Esophagus muscularis mucosa (tissue), 4 donors: ENCODE data around the gene C1orf21. TPM values are rescaled to one million over a fixed set of nuclear protein-coding genes. Genes with fewer than 3 reads are reported as not detected.

Source experiments
- DNase-seq: peaks from one replicate; pipeline ENCODE4 v3.0.0-alpha.2; 2017; ENCODE audit errors: extremely low spot score
- H3K27ac ChIP-seq, 4 donors: fragments of 200-600 bp; sonication (generic); replicated peaks in 1 of 4; 1 replicate in 3 of 4; 2 replicates in 1 of 4; pipeline ENCODE4 v1.5.1; 2016 to 2019; ENCODE audit warnings: mild to moderate bottlenecking in 1 of 4
- H3K27me3 ChIP-seq, 4 donors: fragments of 200-600 bp; sonication (generic); one replicate each; pipeline versions ENCODE4 v1.5.1 to v1.6.0; 2016 to 2019
- H3K36me3 ChIP-seq, 4 donors: fragments of 200-600 bp; sonication (generic); one replicate each; pipeline ENCODE4 v1.5.1; 2016 to 2019
- H3K4me1 ChIP-seq, 4 donors: fragments of 200-600 bp; sonication (generic); one replicate each; pipeline ENCODE4 v1.5.1; 2016 to 2019
- H3K4me3 ChIP-seq, 4 donors: fragments of 200-600 bp; sonication (generic); 1 replicate in 2 of 4; 2 replicates in 2 of 4; pipeline ENCODE4 v1.5.1; 2016 to 2019; ENCODE audit warnings: mild to moderate bottlenecking in 4 of 4, moderate library complexity in 1 of 4
- H3K9me3 ChIP-seq, 4 donors: fragments of 200-600 bp; sonication (generic); 1 replicate in 3 of 4; 2 replicates in 1 of 4; pipeline ENCODE4 v1.5.1; 2016 to 2019
- EP300 ChIP-seq: sonication (generic); formaldehyde crosslinking; IDR thresholded peaks from one replicate; pipeline ENCODE4 v1.6.1; 2017; ENCODE audit warnings: antibody characterized with exemption
- POLR2A ChIP-seq: fragments of 450-650 bp; IDR thresholded peaks from one replicate; pipeline ENCODE4 v1.6.1; 2017; ENCODE audit warnings: antibody characterized with exemption, moderate library complexity, mild to moderate bottlenecking, low read depth
- POLR2AphosphoS5 ChIP-seq, 2 donors: sonication (generic); formaldehyde crosslinking; IDR thresholded peaks; one replicate each; pipeline ENCODE4 v1.6.1; 2017; ENCODE audit warnings: antibody characterized with exemption in 2 of 2
- WGBS: methylation state at CpG from one replicate; pipeline ENCODE4 v1.1.5; 2018; 5-methylcytosine and 5-hydroxymethylcytosine counted together
- intact Hi-C: fragments of 100-400 bp; cut with DNase I; formaldehyde crosslinking; loops from one replicate; pipeline ENCODE4 v1.15.1; 2023
- total RNA-seq, 4 donors: library from RNA; depleted of rRNA; stranded (reverse); fragments of >200 nt; gene quantifications; one replicate each; pipeline versions ENCODE4 v1.1.0 to v1.2.1, GENCODE V29; 2016
- TF ChIP-seq, protein P1 (sequence below), 3 experiments: fragments of 200-600 bp in 2 of 3; fragments of 450-650 bp in 1 of 3; sonication (generic) in 2 of 3; IDR thresholded peaks; one replicate each; pipeline ENCODE4 v1.5.1; 2017 to 2019; ENCODE audit warnings: antibody characterized with exemption in 3 of 3, mild to moderate bottlenecking in 2 of 3, moderate library complexity in 1 of 3

Gene C1orf21
- total RNA-seq, 4 donors from 2014 or later = 39.5 to 91.7 (median 58.8) TPM

DNA sequence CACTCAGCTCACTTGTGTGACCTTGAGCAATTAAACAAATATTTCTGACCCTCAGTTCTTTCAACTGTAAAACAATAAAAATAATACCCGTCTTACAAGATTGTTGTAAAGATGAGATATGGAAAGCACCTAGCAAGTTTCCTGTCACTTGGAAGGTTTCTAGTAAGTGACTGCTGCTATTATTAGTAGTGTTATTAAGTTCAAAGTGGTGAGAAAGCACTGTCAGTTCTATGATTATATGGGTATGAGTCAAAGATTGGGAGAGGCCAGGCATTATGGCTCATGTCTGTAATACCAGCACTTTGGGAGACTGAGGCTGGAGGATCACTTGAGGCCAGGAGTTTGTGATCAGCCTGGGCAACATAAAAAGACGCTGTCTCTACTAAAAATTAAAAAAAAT is 145.4 kb downstream of the C1orf21 start:
- Histone ChIP-seq H3K4me1 (peaks cover 5 to 53% (median 39%) of the 10 kb centered on the region in 4 donors), H3K27me3 (no peaks in the 10 kb centered on the region), H3K4me3 (no peak overlapping the region), H3K36me3 (no peaks in the 10 kb centered on the region), H3K27ac (peak overlapping the region in 3 of 4 donors; percentile 5 to 73 (median 42)), H3K9me3 (peaks cover 0 to 6% (median 0%) of the 10 kb centered on the region in 4 donors)
- WGBS = 73% methylated on average over 2 of the region's 2 CpGs
- no peak for TF ChIP-seq EP300
- no peak for TF ChIP-seq POLR2AphosphoS5 (IDR thresholded peaks at IDR 0.05)
- TF ChIP-seq, protein P1, sequence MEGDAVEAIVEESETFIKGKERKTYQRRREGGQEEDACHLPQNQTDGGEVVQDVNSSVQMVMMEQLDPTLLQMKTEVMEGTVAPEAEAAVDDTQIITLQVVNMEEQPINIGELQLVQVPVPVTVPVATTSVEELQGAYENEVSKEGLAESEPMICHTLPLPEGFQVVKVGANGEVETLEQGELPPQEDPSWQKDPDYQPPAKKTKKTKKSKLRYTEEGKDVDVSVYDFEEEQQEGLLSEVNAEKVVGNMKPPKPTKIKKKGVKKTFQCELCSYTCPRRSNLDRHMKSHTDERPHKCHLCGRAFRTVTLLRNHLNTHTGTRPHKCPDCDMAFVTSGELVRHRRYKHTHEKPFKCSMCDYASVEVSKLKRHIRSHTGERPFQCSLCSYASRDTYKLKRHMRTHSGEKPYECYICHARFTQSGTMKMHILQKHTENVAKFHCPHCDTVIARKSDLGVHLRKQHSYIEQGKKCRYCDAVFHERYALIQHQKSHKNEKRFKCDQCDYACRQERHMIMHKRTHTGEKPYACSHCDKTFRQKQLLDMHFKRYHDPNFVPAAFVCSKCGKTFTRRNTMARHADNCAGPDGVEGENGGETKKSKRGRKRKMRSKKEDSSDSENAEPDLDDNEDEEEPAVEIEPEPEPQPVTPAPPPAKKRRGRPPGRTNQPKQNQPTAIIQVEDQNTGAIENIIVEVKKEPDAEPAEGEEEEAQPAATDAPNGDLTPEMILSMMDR (IDR thresholded peaks at IDR 0.05) = no peak
- no peak for TF ChIP-seq POLR2A
- DNase-seq = no peak
- intact Hi-C loops = no loop called here

DNA sequence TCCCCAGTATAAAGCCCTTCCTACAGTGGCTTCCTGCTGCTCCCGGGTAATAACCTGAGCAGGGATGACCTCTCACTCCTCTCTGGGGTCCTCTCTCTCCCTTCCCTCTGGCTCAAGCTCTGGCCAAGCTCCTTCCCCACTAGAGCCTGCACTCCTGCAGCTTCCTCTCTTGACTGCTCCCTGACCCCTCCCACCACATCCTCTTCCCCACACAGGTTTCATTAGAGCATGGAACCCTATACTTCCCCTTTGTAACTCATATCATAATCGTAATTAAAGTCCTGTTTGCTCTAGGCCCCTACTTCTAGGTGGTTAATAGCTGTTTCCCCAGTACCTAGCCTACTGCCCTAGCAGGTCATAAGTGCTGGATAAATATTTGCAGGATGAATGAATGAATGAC is 146.2 kb downstream of the C1orf21 start:
- TF ChIP-seq, protein P1 (IDR thresholded peaks at IDR 0.05) = no peak
- no peak for TF ChIP-seq POLR2A
- no peak for TF ChIP-seq EP300
- no peak for TF ChIP-seq POLR2AphosphoS5 (IDR thresholded peaks at IDR 0.05)

DNA sequence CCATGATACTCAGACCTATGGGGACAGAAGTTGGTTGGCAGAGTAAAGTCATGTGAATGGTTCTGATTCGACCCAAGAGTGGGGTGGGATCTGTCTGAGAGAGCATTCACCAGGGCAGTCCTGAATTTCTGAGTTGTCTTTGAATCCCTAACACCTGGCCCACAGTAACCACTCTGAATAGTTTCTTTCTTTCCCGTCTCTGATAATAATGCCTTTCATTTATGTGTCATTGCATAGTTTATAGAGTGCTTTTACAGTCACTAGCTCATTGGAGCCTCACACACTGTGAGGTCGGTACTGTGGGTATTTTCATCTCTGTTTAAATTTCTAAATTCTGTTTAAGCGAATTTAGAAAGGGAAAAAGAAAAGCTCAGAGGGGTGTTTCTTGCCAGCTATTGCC is 147.1 kb downstream of the C1orf21 start:
- no peak for DNase-seq
- peaks cover 5 to 48% (median 39%) of the 10 kb centered on the region in 4 donors for H3K4me1 ChIP-seq
- 81% methylated on average over 4 of the region's 4 CpGs for WGBS
- H3K4me3 ChIP-seq = no peak overlapping the region
- intact Hi-C loops = no loop called here
- H3K27me3 ChIP-seq = no peaks in the 10 kb centered on the region
- H3K36me3 ChIP-seq = no peaks in the 10 kb centered on the region
- H3K9me3 ChIP-seq = peaks cover 0 to 13% (median 5%) of the 10 kb centered on the region in 4 donors
- H3K27ac ChIP-seq = peak overlapping the region; percentile 72 to 81 (median 75)
- TF ChIP-seq POLR2AphosphoS5 (IDR thresholded peaks at IDR 0.05) (no peak), EP300 (no peak), POLR2A (no peak)

More for the DNA sequence above, 146.2 kb downstream of the C1orf21 start:
- H3K36me3 ChIP-seq = no peaks in the 10 kb centered on the region
- DNase-seq = no peak
- H3K9me3 ChIP-seq = peaks cover 0 to 6% (median 0%) of the 10 kb centered on the region in 4 donors
- H3K4me1 ChIP-seq = peaks cover 5 to 48% (median 39%) of the 10 kb centered on the region in 4 donors
- 66% methylated on average over 2 of the region's 2 CpGs for WGBS
- H3K27me3 ChIP-seq = no peaks in the 10 kb centered on the region
- H3K27ac ChIP-seq = peak overlapping the region in 3 of 4 donors; percentile 5 to 73 (median 42)
- no peak overlapping the region for H3K4me3 ChIP-seq
- intact Hi-C loops = no loop called here

DNA sequence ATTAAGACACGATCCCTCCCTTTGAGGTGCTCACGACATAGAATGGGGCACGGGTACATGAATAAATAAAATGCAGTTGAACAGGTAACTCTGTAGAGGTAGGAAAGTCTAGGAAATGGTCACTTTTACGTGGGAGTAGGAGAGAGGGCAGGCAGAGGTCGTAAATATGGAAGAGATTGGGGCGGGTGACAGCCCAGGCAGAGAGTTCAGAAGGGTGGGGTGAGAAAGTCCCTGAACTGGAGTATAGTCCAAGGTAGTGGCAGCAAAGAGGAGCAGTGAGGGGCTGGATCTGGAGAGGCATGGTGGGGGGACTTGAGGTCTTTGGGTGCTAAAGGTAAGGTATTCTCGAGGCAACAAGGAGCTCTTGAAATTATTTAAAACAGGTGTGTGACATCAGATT is 147.9 kb downstream of the C1orf21 start:
- intact Hi-C loops = no loop called here
- no peak for DNase-seq
- H3K27ac ChIP-seq = peak overlapping the region; percentile 72 to 81 (median 75)

DNA sequence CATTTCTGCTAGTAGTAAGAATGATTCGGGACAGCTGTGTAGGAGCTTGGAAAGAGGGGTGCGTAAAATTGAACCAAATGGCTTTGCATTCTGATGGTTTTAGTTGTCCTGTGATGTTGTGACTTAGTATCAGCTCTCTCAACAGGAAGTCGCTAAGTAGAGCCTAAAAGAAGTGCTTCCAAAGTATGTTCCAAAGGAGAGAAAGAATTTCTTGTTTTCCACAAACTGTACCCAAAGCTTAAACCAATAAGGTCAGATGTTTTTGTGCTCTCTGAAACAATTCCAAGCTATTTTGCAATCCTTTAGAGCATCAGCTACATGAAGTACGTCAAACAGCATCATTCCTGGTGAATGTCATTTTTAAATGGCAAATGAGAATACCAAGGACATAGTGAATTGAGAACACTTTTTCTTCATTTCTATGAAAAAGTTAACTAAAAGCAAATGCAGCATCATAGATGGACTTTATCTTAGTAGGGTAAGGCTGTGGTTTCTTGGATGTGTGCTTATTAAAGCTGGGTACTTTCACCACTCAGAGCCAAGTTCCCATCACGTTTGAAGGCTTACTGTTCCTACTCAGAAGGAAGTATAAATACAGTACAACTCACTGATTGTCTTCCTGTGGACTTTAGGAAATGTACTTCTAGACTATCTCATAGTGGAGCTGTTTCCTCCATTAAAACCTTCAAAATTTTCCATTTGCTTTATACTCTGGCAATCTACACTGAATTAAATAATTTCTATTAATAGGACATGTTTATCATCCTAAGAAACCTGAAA is 148.6 kb downstream of the C1orf21 start:
- Histone ChIP-seq H3K27ac (peak overlapping the region; percentile 72 to 81 (median 75)), H3K36me3 (no peaks in the 10 kb centered on the region), H3K27me3 (no peaks in the 10 kb centered on the region), H3K4me3 (no peak overlapping the region), H3K9me3 (peaks cover 0 to 15% (median 7%) of the 10 kb centered on the region in 4 donors), H3K4me1 (peaks cover 5 to 48% (median 39%) of the 10 kb centered on the region in 4 donors)
- 52% methylated on average over 5 of the region's 5 CpGs for WGBS
- no peak for DNase-seq
- TF ChIP-seq POLR2AphosphoS5 (IDR thresholded peaks at IDR 0.05) = peak; percentile 2 to 77
- TF ChIP-seq, protein P1 (IDR thresholded peaks at IDR 0.05) = no peak
- intact Hi-C loops = no loop called here

More for the DNA sequence above, 147.9 kb downstream of the C1orf21 start:
- Histone ChIP-seq H3K4me3 (no peak overlapping the region), H3K27me3 (no peaks in the 10 kb centered on the region), H3K4me1 (peaks cover 5 to 48% (median 39%) of the 10 kb centered on the region in 4 donors), H3K36me3 (no peaks in the 10 kb centered on the region), H3K9me3 (peaks cover 0 to 15% (median 7%) of the 10 kb centered on the region in 4 donors)
- TF ChIP-seq EP300 (no peak), POLR2AphosphoS5 (IDR thresholded peaks at IDR 0.05) (no peak), POLR2A (no peak)
- TF ChIP-seq, protein P1 (IDR thresholded peaks at IDR 0.05) = no peak
- 91% methylated on average over 7 of the region's 7 CpGs for WGBS
